ENCODE results near the gene PMM2.

The PMM2 gene

GRCh38 chr16:8862309-8863130, 64.9 kb downstream of the PMM2 start:
- Histone ChIP-seq H3K9ac (ENCODE audit: insufficient read length) (no peak overlapping the region), H3K27ac (peak overlapping the region; percentile 30), H3K9me3 (ENCODE audit: low read depth, low read length) (no peaks in the 10 kb centered on the region), H3K36me3 (ENCODE audit: insufficient read depth, low read length) (peaks cover 73% of the 10 kb centered on the region), H3K4me3 (no peak overlapping the region)
- DNase-seq (ENCODE audit: low read depth, low spot score), result no peak
- TF ChIP-seq POLR2AphosphoS5 (IDR thresholded peaks at IDR 0.05; ENCODE audit: borderline replicate concordance, low read depth, low read length) (no peak; the same call in 1 of the 2 replicates), FOXP2 (optimal IDR thresholded peaks at IDR 0.05; ENCODE audit: control extremely low read depth, extremely low read length, insufficient read depth) (no peak), EZH2 (IDR thresholded peaks at IDR 0.05) (no peak)

GRCh38 chr16:8863594-8864424, 66.2 kb downstream of the PMM2 start:
- TF ChIP-seq EZH2 (IDR thresholded peaks at IDR 0.05) (no peak), POLR2AphosphoS5 (IDR thresholded peaks at IDR 0.05; ENCODE audit: borderline replicate concordance, low read depth, low read length) (no peak), FOXP2 (optimal IDR thresholded peaks at IDR 0.05; ENCODE audit: control extremely low read depth, extremely low read length, insufficient read depth) (no peak)
- Histone ChIP-seq H3K9me3 (ENCODE audit: low read depth, low read length) (no peaks in the 10 kb centered on the region), H3K27ac (peak overlapping the region; percentile 48; the same call in 1 of the 2 replicates), H3K36me3 (ENCODE audit: insufficient read depth, low read length) (peaks cover 66% of the 10 kb centered on the region), H3K4me3 (0 out of 2 replicates have a peak overlapping the region, but pooled peaks have one; percentile 15), H3K9ac (ENCODE audit: insufficient read length) (no peak overlapping the region)
- DNase-seq (ENCODE audit: low read depth, low spot score), result no peak

- Histone ChIP-seq H3K9ac (ENCODE audit: insufficient read length) (no peak overlapping the region), H3K27ac (peak overlapping the region; percentile 48; the same call in 1 of the 2 replicates), H3K9me3 (ENCODE audit: low read depth, low read length) (no peaks in the 10 kb centered on the region), H3K36me3 (ENCODE audit: insufficient read depth, low read length) (peaks cover 59% of the 10 kb centered on the region), H3K4me3 (peak overlapping the region; percentile 99)
- TF ChIP-seq EZH2 (IDR thresholded peaks at IDR 0.05) (no peak), FOXP2 (optimal IDR thresholded peaks at IDR 0.05; ENCODE audit: control extremely low read depth, extremely low read length, insufficient read depth) (no peak), POLR2AphosphoS5 (IDR thresholded peaks at IDR 0.05; ENCODE audit: borderline replicate concordance, low read depth, low read length) (no peak)
- DNase-seq (ENCODE audit: low read depth, low spot score), result no peak
Measured at GRCh38 chr16:8864480-8865110, 67.0 kb downstream of the PMM2 start.

DNA sequence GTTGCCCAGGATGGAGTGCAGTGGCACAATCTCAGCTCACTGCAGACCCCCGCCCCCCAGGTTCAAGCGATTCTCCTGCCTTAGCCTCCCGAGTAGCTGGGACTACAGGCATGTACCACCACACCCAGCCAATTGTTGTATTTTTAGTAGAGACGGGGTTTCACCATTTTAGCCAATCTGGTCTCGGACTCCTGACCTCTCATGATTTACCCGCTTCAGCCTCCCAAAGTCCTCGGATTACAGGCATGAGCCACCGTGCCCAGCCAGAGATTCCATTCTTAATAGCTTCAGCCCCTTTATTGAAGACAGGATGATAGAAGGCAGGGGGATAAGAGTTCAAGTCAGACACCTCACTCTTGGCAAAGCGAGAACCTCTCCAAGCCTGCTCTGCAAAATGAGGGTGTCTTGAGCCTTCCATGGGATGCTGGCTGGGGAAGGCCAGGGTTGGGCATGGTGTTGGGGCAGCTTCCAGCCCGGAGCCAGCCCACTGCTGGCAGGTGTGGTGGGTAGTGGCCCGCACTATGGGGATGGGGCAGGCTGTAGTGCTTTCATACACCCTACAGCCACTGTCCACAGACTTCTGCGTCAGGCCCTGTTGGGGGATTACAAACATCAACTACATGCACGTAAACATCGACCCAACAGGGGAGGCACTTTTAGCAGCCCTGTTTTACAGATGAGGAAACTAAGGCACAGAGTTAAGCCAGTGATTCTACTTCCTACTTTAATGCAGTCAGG, 67.7 kb downstream of the PMM2 start:
- Histone ChIP-seq H3K9ac (ENCODE audit: insufficient read length) (no peak overlapping the region), H3K9me3 (ENCODE audit: low read depth, low read length) (no peaks in the 10 kb centered on the region), H3K4me3 (peak overlapping the region; percentile 99), H3K27ac (peak overlapping the region; percentile 97; the same call in 1 of the 2 replicates), H3K36me3 (ENCODE audit: insufficient read depth, low read length) (peaks cover 54% of the 10 kb centered on the region)
- TF ChIP-seq EZH2 (IDR thresholded peaks at IDR 0.05) (no peak), FOXP2 (optimal IDR thresholded peaks at IDR 0.05; ENCODE audit: control extremely low read depth, extremely low read length, insufficient read depth) (no peak), POLR2AphosphoS5 (IDR thresholded peaks at IDR 0.05; ENCODE audit: borderline replicate concordance, low read depth, low read length) (no peak)
- no peak for DNase-seq (ENCODE audit: low read depth, low spot score)

DNA sequence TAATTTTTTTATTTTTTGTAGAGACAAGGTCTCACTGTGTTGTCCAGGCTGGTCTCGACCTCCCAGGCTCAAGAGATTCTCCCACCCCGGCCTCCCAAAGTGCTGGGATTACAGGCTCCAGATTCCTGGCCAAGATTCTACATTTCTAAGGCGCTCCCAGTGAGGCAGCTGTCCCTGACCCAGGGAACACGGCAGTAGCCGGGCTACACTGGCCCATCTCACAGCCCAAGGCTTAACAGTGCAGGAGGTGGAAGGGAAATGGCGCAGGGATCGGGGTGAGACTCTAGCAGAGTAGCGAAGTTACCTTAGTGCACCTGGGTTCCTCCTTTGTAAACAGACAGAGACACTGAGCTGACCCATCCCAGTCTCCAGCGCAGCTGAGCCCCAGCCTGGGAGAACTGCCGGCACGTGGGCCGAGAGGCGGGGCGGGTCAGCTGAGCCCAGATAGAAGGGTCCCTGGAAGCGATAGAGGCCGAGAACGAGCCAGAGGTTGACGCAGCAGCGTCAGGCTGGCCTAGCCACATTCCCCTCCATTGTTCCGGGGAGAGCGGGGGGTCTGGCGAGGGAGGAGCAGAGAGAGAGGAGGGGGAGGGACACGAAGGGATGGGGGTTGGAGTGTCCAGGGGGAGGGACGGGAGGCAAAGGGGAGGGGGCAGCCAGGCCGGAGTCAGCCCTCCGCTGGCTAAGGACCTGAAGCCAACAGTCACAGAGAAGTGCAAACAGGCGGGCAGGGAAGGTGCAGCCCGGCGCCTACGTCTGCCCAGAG, 68.7 kb downstream of the PMM2 start:
- no peaks in the 10 kb centered on the region for H3K9me3 ChIP-seq (ENCODE audit: low read depth, low read length)
- DNase-seq (ENCODE audit: low read depth, low spot score), result no peak
- TF ChIP-seq FOXP2 (optimal IDR thresholded peaks at IDR 0.05; ENCODE audit: control extremely low read depth, extremely low read length, insufficient read depth), result no peak
- no peak for TF ChIP-seq POLR2AphosphoS5 (IDR thresholded peaks at IDR 0.05; ENCODE audit: borderline replicate concordance, low read depth, low read length)
- no peak for TF ChIP-seq EZH2 (IDR thresholded peaks at IDR 0.05)
- H3K4me3 ChIP-seq, result peak overlapping the region; percentile 99
- H3K27ac ChIP-seq, result peak overlapping the region; percentile 97; the same call in 1 of the 2 replicates
- H3K36me3 ChIP-seq (ENCODE audit: insufficient read depth, low read length), result peaks cover 50% of the 10 kb centered on the region
- peak overlapping the region; percentile 96 for H3K9ac ChIP-seq (ENCODE audit: insufficient read length)

DNA sequence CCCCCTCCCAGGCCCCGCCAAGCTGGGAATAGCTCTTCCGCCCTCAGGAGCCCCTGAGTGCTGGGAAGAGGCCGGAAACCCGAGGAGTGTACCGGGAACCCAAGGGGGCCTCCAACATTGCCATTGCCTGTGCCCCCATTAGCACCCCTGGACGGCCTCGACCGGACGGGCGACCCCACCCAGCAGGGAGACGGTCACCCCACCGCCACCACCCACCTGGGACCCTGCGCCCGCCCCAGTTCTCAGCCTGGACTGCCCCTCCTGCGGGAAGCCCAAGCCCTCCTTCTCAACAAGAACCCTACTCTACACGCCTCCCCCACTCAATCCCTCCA, 69.2 kb downstream of the PMM2 start:
- Histone ChIP-seq H3K9ac (ENCODE audit: insufficient read length) (peak overlapping the region; percentile 96), H3K27ac (peak overlapping the region; percentile 97)

DNA sequence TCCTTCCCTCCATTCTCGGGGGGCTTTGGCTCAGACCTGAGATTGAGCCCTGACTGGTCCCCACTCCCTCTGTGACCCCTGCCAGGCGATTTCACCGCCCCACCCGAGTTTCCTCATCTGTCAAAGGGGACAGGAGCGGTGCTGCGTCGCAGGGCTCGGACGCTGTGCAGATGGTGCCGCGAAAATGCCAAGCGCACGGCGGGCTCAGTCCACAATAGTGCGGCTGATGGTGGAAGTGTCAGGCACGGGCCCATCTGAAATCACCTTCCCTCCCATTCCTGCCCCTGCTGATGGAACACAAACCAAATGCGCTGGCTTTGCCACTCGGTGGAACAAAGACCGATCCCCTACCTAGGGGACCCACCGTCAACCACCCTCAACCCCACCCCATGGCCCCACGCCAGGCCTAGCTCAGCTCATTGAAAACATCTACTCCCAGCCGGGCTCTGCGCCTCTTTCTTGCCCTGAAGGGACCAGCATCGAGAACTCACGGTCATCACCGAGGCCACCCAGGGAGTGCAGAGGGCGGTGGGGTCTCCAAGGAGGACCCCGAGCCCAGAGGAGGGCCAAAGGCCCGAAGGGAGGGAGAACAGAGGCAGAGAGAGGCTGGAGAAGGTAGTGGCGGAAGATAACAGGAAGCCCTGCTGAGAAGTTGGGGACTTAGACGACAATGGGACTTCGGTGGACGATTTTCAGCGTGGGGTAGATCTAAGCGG, 69.7 kb downstream of the PMM2 start:
- TF ChIP-seq POLR2AphosphoS5 (IDR thresholded peaks at IDR 0.05; ENCODE audit: borderline replicate concordance, low read depth, low read length) (no peak), EZH2 (IDR thresholded peaks at IDR 0.05) (no peak), FOXP2 (optimal IDR thresholded peaks at IDR 0.05; ENCODE audit: control extremely low read depth, extremely low read length, insufficient read depth) (no peak)
- H3K36me3 ChIP-seq (ENCODE audit: insufficient read depth, low read length), result peaks cover 44% of the 10 kb centered on the region
- no peak for DNase-seq (ENCODE audit: low read depth, low spot score)

More for the DNA sequence above, 69.2 kb downstream of the PMM2 start:
- H3K4me3 ChIP-seq, result peak overlapping the region; percentile 99
- peaks cover 47% of the 10 kb centered on the region for H3K36me3 ChIP-seq (ENCODE audit: insufficient read depth, low read length)
- TF ChIP-seq FOXP2 (optimal IDR thresholded peaks at IDR 0.05; ENCODE audit: control extremely low read depth, extremely low read length, insufficient read depth), result no peak
- no peak for DNase-seq (ENCODE audit: low read depth, low spot score)
- no peaks in the 10 kb centered on the region for H3K9me3 ChIP-seq (ENCODE audit: low read depth, low read length)

More for the DNA sequence above, 69.7 kb downstream of the PMM2 start:
- Histone ChIP-seq H3K4me3 (peak overlapping the region; percentile 99), H3K27ac (peak overlapping the region; percentile 97), H3K9me3 (ENCODE audit: low read depth, low read length) (no peaks in the 10 kb centered on the region), H3K9ac (ENCODE audit: insufficient read length) (peak overlapping the region; percentile 96)

All from SK-N-MC (cell line).